NCI-H2227 treated with DMSO at 0.1 percent for 48 hours (cell line): ENCODE measurements around the gene CALB2.

Experiments
- DNase-seq: peaks from one replicate; lab custom pipeline; 2025; lab: John Stamatoyannopoulos, UW

CALB2 gene

DNA sequence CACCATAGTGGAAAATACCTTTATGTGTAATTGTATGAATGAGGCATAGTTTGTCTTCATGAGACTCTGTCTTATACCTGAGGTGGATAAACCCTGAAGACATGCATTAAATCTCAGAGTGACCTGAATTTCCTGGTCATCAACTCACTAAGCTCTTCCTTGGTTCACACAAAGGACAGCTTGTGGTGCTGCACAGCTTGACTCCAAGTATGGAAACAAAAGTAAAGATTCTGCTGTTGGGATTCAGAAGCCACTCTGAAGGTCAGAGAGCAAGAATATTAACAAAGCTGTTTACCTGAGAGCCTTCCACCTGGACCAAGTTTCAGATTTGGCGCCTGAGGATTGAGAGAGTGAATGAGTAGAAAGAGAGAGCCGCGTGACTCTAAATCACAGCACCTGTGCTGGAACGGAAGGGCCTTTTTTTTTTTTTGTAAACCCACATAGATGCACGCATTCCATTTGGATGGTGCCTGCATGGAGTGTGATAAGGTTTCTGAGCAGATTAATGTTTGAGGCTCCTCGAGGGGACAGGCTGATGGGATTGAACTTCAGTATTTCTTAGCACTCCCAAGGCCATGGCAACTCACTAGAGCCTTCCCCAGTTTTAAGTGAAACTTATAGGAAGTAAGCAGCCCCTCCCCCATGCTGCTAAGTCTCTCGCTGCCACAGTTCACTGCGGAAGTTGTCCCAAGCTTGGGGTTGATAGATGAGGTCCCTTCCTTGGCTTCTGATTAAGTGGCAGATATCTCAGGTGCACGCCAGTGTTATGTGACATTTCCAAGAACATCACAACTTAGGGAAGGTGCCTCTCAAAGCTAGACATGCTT is 28.7 kb downstream of the CALB2 start:
- DNase-seq = no peak

DNA sequence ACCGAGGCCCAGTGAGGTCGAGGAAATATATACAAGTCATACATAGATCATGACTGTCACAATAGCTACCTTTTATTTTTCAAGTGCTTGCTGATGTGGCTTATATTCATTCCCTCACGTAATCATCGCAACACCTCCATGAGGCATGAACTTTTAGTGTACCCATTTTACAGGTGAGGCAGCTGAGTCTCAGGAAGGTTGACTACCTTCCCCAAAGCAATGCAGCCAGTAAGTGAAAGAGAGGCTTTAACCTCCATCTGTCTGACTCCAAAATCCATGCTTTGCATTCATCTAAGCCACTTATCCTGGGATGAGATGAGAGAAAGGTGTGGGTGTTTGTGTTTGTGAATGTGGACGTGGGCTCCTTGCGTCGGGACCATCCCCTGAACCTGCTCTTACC is 30.8 kb downstream of the CALB2 start:
- DNase-seq = no peak

GRCh38 chr16:71396594-71396993 is 38.1 kb downstream of the CALB2 start:
- no peak for DNase-seq

DNA sequence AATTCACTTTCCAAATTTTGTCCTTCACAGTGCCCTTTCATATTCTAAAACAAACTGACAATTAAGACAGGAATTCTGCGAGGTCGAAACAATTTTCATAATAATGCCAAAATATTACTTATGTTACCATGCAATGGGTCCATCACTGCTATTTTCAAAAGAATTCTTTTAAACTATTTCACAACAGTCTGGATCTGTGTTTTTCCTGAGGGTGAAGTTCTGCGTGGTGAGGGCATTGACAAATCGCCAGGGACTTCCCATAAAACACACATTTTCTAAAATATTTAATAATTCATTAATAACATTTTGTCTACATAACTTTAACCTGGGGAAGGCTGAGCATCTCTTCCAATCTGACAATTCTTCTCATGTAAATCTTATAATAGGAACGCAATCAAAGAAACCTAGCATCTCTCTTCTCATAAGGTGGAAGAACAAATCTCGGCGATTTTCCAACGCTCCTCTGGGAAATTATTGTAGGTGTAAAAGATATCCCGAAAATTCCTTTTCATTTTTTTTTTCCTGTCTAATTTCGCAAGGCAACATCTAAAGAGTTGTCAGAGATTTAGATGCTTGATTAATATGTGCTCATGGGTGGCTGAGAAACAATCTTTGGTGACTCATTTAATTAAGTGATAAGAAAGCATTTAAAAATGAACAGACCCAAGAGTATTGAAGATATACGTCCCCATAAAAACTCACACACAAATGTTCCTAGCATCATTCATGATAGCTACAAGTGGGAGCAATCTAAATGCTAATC is 41.5 kb downstream of the CALB2 start:
- DNase-seq = no peak

GRCh38 chr16:71402007-71402406 is 43.5 kb downstream of the CALB2 start:
- DNase-seq = no peak

- no peak for DNase-seq
Observed at GRCh38 chr16:71402674-71403073, 44.2 kb downstream of the CALB2 start.

GRCh38 chr16:71404364-71404763 is 45.8 kb downstream of the CALB2 start:
- DNase-seq = no peak

GRCh38 chr16:71406316-71406715 is 47.8 kb downstream of the CALB2 start:
- DNase-seq = no peak

DNA sequence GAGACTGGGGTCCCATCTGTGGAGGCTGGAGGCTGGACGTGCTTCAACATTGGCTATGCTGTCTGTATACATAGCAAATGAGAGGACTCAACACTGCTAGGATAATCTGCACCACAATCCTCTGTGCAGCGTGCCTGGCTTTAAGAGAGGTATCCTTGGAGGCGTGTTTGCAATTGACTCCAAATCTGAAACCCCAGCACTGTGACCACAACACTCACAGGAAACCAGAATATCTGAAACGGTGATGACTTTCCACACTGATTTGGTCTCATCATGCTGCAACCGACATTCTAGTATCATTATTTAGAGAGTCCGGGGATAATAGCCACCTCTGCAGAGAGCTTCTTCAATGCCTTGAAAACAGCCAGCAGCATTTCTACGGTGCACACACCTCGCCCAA is 48.2 kb downstream of the CALB2 start:
- no peak for DNase-seq

DNA sequence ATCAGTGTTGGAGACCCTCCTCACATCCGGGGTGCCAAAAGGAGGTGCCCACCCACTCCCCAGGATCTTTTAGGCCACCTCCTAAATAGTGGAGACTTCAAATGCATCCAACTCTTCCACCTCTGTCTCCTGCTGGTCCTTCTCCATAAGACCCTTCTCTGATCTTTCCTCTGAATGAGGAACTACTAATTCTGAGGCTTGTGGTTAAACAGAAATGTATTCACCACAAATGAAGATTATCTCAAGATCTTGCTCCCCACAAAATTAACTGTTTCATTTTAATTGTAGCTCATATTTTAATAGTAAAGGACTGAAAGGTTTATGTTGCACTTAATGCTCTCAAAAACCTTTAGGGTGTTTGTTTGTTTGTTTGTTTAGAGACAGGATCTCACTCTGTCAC is 49.2 kb downstream of the CALB2 start:
- DNase-seq = no peak

GRCh38 chr16:71408536-71408935 is 50.0 kb downstream of the CALB2 start:
- DNase-seq = no peak

- DNase-seq = no peak
Observed at GRCh38 chr16:71409011-71409775, 50.7 kb downstream of the CALB2 start.

- DNase-seq = no peak
Observed at GRCh38 chr16:71410146-71410545, 51.6 kb downstream of the CALB2 start.

GRCh38 chr16:71412270-71413160 is 54.0 kb downstream of the CALB2 start:
- DNase-seq = peak; percentile 50

DNA sequence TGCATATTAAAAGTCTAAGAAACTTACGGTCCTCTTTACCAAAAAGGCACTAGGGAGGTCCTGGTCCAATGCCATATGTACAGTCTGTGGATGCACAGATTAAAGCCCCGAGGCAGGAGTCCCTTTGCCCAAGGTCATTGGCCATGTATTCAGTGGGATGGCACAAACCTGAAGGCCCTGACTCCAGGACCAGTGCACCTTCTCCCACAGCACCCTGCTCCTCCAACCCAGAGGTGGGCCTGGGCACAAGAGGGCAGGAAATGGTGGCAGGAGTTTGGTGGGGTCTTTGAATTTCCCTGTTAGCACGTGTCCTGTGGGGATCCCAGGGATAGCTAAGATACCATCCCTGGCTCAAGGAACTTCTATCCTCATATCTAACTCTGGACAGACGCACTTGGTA is 54.8 kb downstream of the CALB2 start:
- DNase-seq = no peak

- DNase-seq = no peak
Observed at GRCh38 chr16:71414038-71414437, 55.5 kb downstream of the CALB2 start.

- DNase-seq = no peak
Observed at GRCh38 chr16:71421911-71422310, 63.4 kb downstream of the CALB2 start.

- no peak for DNase-seq
Observed at GRCh38 chr16:71423016-71423415, 64.5 kb downstream of the CALB2 start.

- no peak for DNase-seq
Observed at GRCh38 chr16:71423865-71424264, 65.3 kb downstream of the CALB2 start.

DNA sequence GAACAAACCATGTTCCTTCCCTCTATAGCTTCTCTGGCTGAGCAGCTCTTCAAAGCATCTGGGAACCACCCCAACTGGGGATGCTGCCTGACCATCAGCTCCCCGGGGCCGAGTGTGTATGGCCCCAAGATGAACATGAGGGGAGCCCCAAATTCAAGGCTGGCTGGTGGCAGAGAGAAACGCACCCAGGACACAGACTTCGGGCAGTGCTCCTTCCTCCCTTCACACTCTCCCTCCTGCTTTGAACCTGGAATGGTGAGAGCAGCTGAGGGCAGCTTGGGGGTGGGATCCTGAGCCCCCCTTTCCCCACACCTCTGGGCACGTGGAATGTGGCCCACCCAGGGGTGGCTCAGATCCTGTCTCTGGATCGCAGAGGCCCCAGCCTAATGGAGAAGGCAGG is 66.1 kb downstream of the CALB2 start:
- DNase-seq = no peak

DNA sequence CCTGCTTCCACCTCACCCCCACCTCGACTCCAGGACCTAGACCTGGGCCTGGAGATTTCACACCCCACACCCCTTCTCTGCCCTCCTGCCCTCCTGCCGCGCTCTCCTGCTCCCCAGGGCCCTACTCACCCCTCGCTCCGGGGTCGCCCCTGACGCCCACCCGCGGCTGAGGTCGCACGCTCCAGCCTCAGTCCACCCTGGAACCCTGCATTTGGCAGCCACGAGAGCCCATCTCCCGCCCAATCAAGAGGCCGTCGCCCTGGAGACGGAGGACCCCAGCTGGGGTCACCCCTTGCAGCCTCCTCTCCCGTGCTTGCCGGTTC is 67.2 kb downstream of the CALB2 start:
- no peak for DNase-seq
